H1 (cell line): ENCODE results near the gene WDR53. TPM values are rescaled to one million over a fixed set of nuclear protein-coding genes. Genes with fewer than 3 reads are reported as not detected.

ENCODE experiments used
- CTCF ChIA-PET: fragments of 300-600 bp; sonication (Branson Sonifier 250); formaldehyde crosslinking; loops from one replicate; lab custom pipeline; 2021; ENCODE audit not compliant: partially characterized antibody; lab: Charles Lee
- POLR2A ChIA-PET: fragments of 300-600 bp; sonication (Branson Sonifier 250); formaldehyde crosslinking; loops from one replicate; lab custom pipeline; 2021; ENCODE audit warnings: inconsistent platforms; ENCODE audit not compliant: partially characterized antibody; lab: Charles Lee
- DNase-seq, 2 experiments: peaks; one replicate each; pipeline versions ENCODE4 v3.0.0 to v3.0.0-alpha.2; 2010 to 2022; ENCODE audit warnings: low spot score in 2 of 2, low read depth in 1 of 2, mixed read lengths in 1 of 2
- FAIRE-seq: peaks from 2 replicates; lab custom pipeline; 2011; peaks lifted over from hg19 to GRCh38; lab: Jason Lieb, UNC
- H2AFZ ChIP-seq: 2 replicates; pipeline ENCODE4 v1.8.1; 2012; ENCODE audit warnings: low read length, inconsistent platforms
- H2AK5ac ChIP-seq: 2 replicates; pipeline ENCODE4 v1.6.1; 2013; ENCODE audit warnings: low read depth, low read length
- H2BK120ac ChIP-seq: replicated peaks from 2 replicates; pipeline ENCODE3; 2013; ENCODE audit warnings: low read depth, low read length, inconsistent platforms
- H2BK12ac ChIP-seq: 2 replicates; pipeline ENCODE4 v1.6.1; 2013; ENCODE audit warnings: low read depth, low read length
- H2BK15ac ChIP-seq: 2 replicates; pipeline ENCODE4 v1.6.1; 2013; ENCODE audit warnings: low read length
- H2BK20ac ChIP-seq: 2 replicates; pipeline ENCODE4 v1.6.1; 2013; ENCODE audit warnings: low read length
- H2BK5ac ChIP-seq: 2 replicates; pipeline ENCODE4 v1.6.1; 2013; ENCODE audit warnings: low read depth, low read length
- H3K14ac ChIP-seq: 2 replicates; pipeline ENCODE4 v1.6.1; 2013; ENCODE audit warnings: inconsistent platforms; ENCODE audit not compliant: insufficient read length
- H3K18ac ChIP-seq: 2 replicates; pipeline ENCODE4 v1.6.1; 2013; ENCODE audit warnings: low read length; ENCODE audit errors: extremely low read depth
- H3K23ac ChIP-seq: 2 replicates; pipeline ENCODE4 v1.6.1; 2013; ENCODE audit warnings: inconsistent platforms; ENCODE audit not compliant: insufficient read length
- H3K23me2 ChIP-seq: 2 replicates; pipeline ENCODE4 v1.6.1; 2013; ENCODE audit warnings: low read depth, low read length
- H3K27ac ChIP-seq: 2 replicates; pipeline ENCODE4 v1.6.1; 2011; ENCODE audit warnings: low read depth, low read length, inconsistent platforms
- H3K27me3 ChIP-seq, 4 experiments: replicated peaks in 1 of 4; 1 replicate in 1 of 4; 2 replicates in 3 of 4; pipeline versions ENCODE4 v1.6.1 to v1.8.1; 2011 to 2013; ENCODE audit warnings: low read length in 3 of 4, mild to moderate bottlenecking in 3 of 4, inconsistent platforms in 2 of 4, mixed read lengths in 2 of 4, moderate library complexity in 1 of 4; ENCODE audit not compliant: control insufficient read depth in 3 of 4, insufficient read depth in 3 of 4; ENCODE audit errors: extremely low read depth in 1 of 4
- H3K36me3 ChIP-seq, 4 experiments: 2 replicates each; pipeline versions ENCODE4 v1.6.1 to v1.8.1; 2011 to 2013; ENCODE audit warnings: mild to moderate bottlenecking in 4 of 4, low read length in 3 of 4, moderate library complexity in 2 of 4, control low read depth in 1 of 4, inconsistent platforms in 1 of 4; ENCODE audit not compliant: insufficient read depth in 4 of 4, control insufficient read depth in 2 of 4
- H3K4ac ChIP-seq: replicated peaks from 2 replicates; pipeline ENCODE3; 2013; ENCODE audit warnings: low read length, low read depth, mixed read lengths, inconsistent platforms; ENCODE audit not compliant: insufficient read length
- H3K4me1 ChIP-seq, 4 experiments: replicated peaks in 1 of 4; 1 replicate in 1 of 4; 2 replicates in 3 of 4; pipeline versions ENCODE4 v1.6.1 to v1.8.1; 2011 to 2013; ENCODE audit warnings: low read length in 3 of 4, inconsistent platforms in 2 of 4, mixed read lengths in 1 of 4; ENCODE audit not compliant: insufficient read depth in 4 of 4, control insufficient read depth in 3 of 4
- H3K4me2 ChIP-seq, 2 experiments: 2 replicates each; pipeline versions ENCODE4 v1.6.1 to v1.8.1; 2011 to 2013; ENCODE audit warnings: low read depth in 2 of 2, low read length in 2 of 2, control low read depth in 1 of 2, inconsistent platforms in 1 of 2, mild to moderate bottlenecking in 1 of 2; ENCODE audit not compliant: insufficient read depth in 1 of 2
- H3K4me3 ChIP-seq, 4 experiments: fragments of 200-600, 300-600 bp in 1 of 4; sonication (generic), shearing (Covaris generic), sonication (Bioruptor Twin) in 1 of 4; 2 replicates each; pipeline versions ENCODE4 v1.5.1 to v1.8.1; 2011 to 2016; ENCODE audit warnings: low read length in 4 of 4, low read depth in 3 of 4, control low read depth in 2 of 4, inconsistent platforms in 2 of 4, mild to moderate bottlenecking in 2 of 4, mixed read lengths in 1 of 4, moderate library complexity in 1 of 4; ENCODE audit not compliant: insufficient read depth in 2 of 4; ENCODE audit errors: extremely low read depth in 1 of 4
- H3K56ac ChIP-seq: replicated peaks from 2 replicates; pipeline ENCODE3; 2013; ENCODE audit warnings: low read depth, mild to moderate bottlenecking, mixed read lengths, low read length, inconsistent platforms; ENCODE audit not compliant: insufficient read length
- H3K79me1 ChIP-seq: 2 replicates; pipeline ENCODE4 v1.6.1; 2013; ENCODE audit warnings: low read depth, low read length, control low read depth
- H3K79me2 ChIP-seq, 2 experiments: 2 replicates each; pipeline versions ENCODE4 v1.6.1 to v1.8.1; 2012 to 2013; ENCODE audit warnings: low read length in 2 of 2, mild to moderate bottlenecking in 2 of 2, inconsistent platforms in 1 of 2; ENCODE audit not compliant: insufficient read depth in 2 of 2, control insufficient read depth in 1 of 2
- H3K9ac ChIP-seq, 4 experiments: replicated peaks in 1 of 4; 1 replicate in 1 of 4; 2 replicates in 3 of 4; pipeline versions ENCODE4 v1.6.1 to v1.8.1; 2011 to 2013; ENCODE audit warnings: low read depth in 3 of 4, low read length in 3 of 4, control low read depth in 2 of 4, mild to moderate bottlenecking in 2 of 4, moderate library complexity in 2 of 4, inconsistent platforms in 1 of 4; ENCODE audit errors: extremely low read depth in 1 of 4
- H3K9me3 ChIP-seq, 2 experiments: 2 replicates each; pipeline versions ENCODE4 v1.6.1 to v1.8.1; 2012 to 2013; ENCODE audit warnings: mild to moderate bottlenecking in 2 of 2, moderate library complexity in 2 of 2, control low read depth in 1 of 2, inconsistent platforms in 1 of 2, low read depth in 1 of 2, low read length in 1 of 2, mixed read lengths in 1 of 2; ENCODE audit not compliant: insufficient read depth in 2 of 2
- H4K20me1 ChIP-seq, 2 experiments: replicated peaks in 1 of 2; 2 replicates each; pipeline versions ENCODE3 to v1.8.1; 2011 to 2013; ENCODE audit warnings: inconsistent platforms in 2 of 2, low read length in 2 of 2, mild to moderate bottlenecking in 1 of 2; ENCODE audit not compliant: insufficient read depth in 2 of 2, control insufficient read depth in 1 of 2
- H4K5ac ChIP-seq: 2 replicates; pipeline ENCODE4 v1.6.1; 2013; ENCODE audit warnings: low read length, low read depth, mixed read lengths, inconsistent platforms; ENCODE audit not compliant: insufficient read length
- H4K8ac ChIP-seq: 2 replicates; pipeline ENCODE4 v1.8.0; 2013; ENCODE audit warnings: mild to moderate bottlenecking, moderate library complexity, low read length, inconsistent platforms; ENCODE audit not compliant: insufficient read depth; ENCODE audit errors: extremely low read depth
- H4K91ac ChIP-seq: replicated peaks from 2 replicates; pipeline ENCODE3; 2013; ENCODE audit warnings: low read length, mixed read lengths, inconsistent platforms; ENCODE audit not compliant: insufficient read length
- SIN3A ChIP-seq, 2 experiments: IDR thresholded peaks in 1 of 2; conservative IDR thresholded peaks in 1 of 2; 2 replicates each; pipeline ENCODE4 v1.6.1; 2011 to 2012; ENCODE audit warnings: low read length in 2 of 2, improper control_type of control experiment in 1 of 2, low read depth in 1 of 2, mild to moderate bottlenecking in 1 of 2
- polyA plus RNA-seq, 7 experiments: library from polyadenylated mRNA; depleted of rRNA in 3 of 7; stranded (reverse) in 5 of 7; unstranded in 2 of 7; fragments of >200 nt in 5 of 7; fragments of 200-250 nt in 2 of 7; gene quantifications; 1 replicate in 5 of 7; 2 replicates in 1 of 7; 4 replicates in 1 of 7; pipeline versions ENCODE4 v1.2.1 to v1.2.3, GENCODE V29; 2011 to 2013; ENCODE audit warnings: missing spikeins in 2 of 7, mixed read lengths in 2 of 7
- total RNA-seq: library from RNA; stranded (reverse); fragmentation: NEBNext Ultra II Directional; extraction: Animal tissue kit (Norgen Biotek cat#: 25700); gene quantifications from 2 replicates; pipeline ENCODE4 v1.2.1, GENCODE V29; 2021

The WDR53 gene
- total and polyA plus RNA-seq, 2 of the 8 experiments (the other 6 are each of a cell fraction or from before 2014, with no cell fraction given), result 7.4 to 18.8 TPM

GRCh38 chr3:196558476-196558875, 9.9 kb downstream of the WDR53 start:
- FAIRE-seq, result no peak
- H3K4ac ChIP-seq, result no peak overlapping the region

More at GRCh38 chr3:196558476-196558875, 9.9 kb downstream of the WDR53 start:
- no peaks in the 10 kb centered on the region for H3K9me3 ChIP-seq
- no peaks in the 10 kb centered on the region for H3K4me1 ChIP-seq
- no peak overlapping the region for H2AK5ac ChIP-seq
- no peak overlapping the region for H3K4me3 ChIP-seq
- no peak overlapping the region for H2BK15ac ChIP-seq
- no peaks in the 10 kb centered on the region for H3K23me2 ChIP-seq
- H4K8ac ChIP-seq, result no peak overlapping the region
- no peak overlapping the region for H2BK5ac ChIP-seq
- no peak overlapping the region for H2BK120ac ChIP-seq
- no peak overlapping the region for H2BK12ac ChIP-seq
- CTCF ChIA-PET, result no interaction called here
- no peak overlapping the region for H3K56ac ChIP-seq
- H4K91ac ChIP-seq, result no peak overlapping the region
- no peak overlapping the region for H3K23ac ChIP-seq
- H3K18ac ChIP-seq, result no peak overlapping the region
- H2BK20ac ChIP-seq, result no peak overlapping the region
- POLR2A ChIA-PET, result interaction anchor here (6.3 kb wide), 1 partner anchor 10 kb away, joined by 27 read pairs; the partner anchor contains the start of genes FBXO45 and WDR53
- peaks cover 0 to 4% of the 10 kb centered on the region in 2 experiments for H4K20me1 ChIP-seq
- TF ChIP-seq SIN3A (conservative IDR thresholded peaks at IDR 0.05 in 1 of 2, IDR thresholded peaks at IDR 0.05 in 1 of 2; ENCODE audit: low read depth in 1 of 2, low read length in 2 of 2), result no peak
- H3K4me2 ChIP-seq, result no peak overlapping the region
- H3K27me3 ChIP-seq, result no peaks in the 10 kb centered on the region
- no peak overlapping the region for H3K9ac ChIP-seq
- no peaks in the 10 kb centered on the region for H3K79me2 ChIP-seq
- H4K5ac ChIP-seq, result no peak overlapping the region
- no peak overlapping the region for H3K27ac ChIP-seq
- DNase-seq, result no peak
- H3K79me1 ChIP-seq, result no peaks in the 10 kb centered on the region; the same call in 1 of the 2 replicates
- H3K14ac ChIP-seq, result no peak overlapping the region
- H3K36me3 ChIP-seq, result peaks cover 0 to 19% (median 3%) of the 10 kb centered on the region in 4 experiments; a peak in 4 of 8 replicates
- no peak overlapping the region for H2AFZ ChIP-seq
